Measurements from ENCODE around the gene CHCHD6. TPM values are rescaled to one million over a fixed set of nuclear protein-coding genes. Genes with fewer than 3 reads are reported as not detected.

CHCHD6 gene
- total RNA-seq, 1 experiment from 2014 or later = 36.3 TPM

- BruUV-seq (replicated peaks) = no TSS peak
- Histone ChIP-seq H3K79me2 (ENCODE audit: insufficient read depth, low read length) (no peaks in the 10 kb centered on the region), H3K27me3 (ENCODE audit: insufficient read depth, low read length) (no peaks in the 10 kb centered on the region), H3K36me3 (ENCODE audit: control insufficient read depth in 1 of 2, insufficient read depth in 2 of 2, low read length in 2 of 2) (no peaks in the 10 kb centered on the region), H4K20me1 (ENCODE audit: insufficient read depth) (no peaks in the 10 kb centered on the region; the same call in 1 of the 2 replicates), H3K9me2 (ENCODE audit: insufficient read depth) (no peaks in the 10 kb centered on the region), H2AFZ (ENCODE audit: low read depth, low read length, poor library complexity, severe bottlenecking) (no peak overlapping the region), H3K27ac (ENCODE audit: low read depth, low read length) (no peak overlapping the region), H3K4me3 (replicated peaks in 1 of 2; ENCODE audit: low read depth in 1 of 2, low read length in 2 of 2) (no peak overlapping the region), H3K4me2 (ENCODE audit: low read length) (no peak overlapping the region), H3K4me1 (ENCODE audit: control insufficient read depth in 1 of 2, insufficient read depth in 2 of 2, low read length in 2 of 2) (no peaks in the 10 kb centered on the region), H3K9ac (ENCODE audit: low read length) (no peak overlapping the region), H3K9me3 (ENCODE audit: control insufficient read depth in 1 of 2, insufficient read depth in 1 of 2, low read depth in 1 of 2, low read length in 2 of 2) (no peaks in the 10 kb centered on the region)
- ATAC-seq = no peak
- ChIA-PET CTCF (no interaction called here), RAD21 (ENCODE audit: low non-redundant PET in 1 of 2, low total read pairs in 2 of 2, uncharacterized antibody in 2 of 2, unreplicated experiment in 2 of 2) (no interaction called here), POLR2A (no interaction called here)
- TF ChIP-seq CEBPB (IDR thresholded peaks at IDR 0.05; ENCODE audit: low read depth) = no peak
- no peak for TF ChIP-seq YY1 (IDR thresholded peaks at IDR 0.05; ENCODE audit: extremely low read depth, insufficient replicate concordance, low read depth, low read length)
- DNase-seq (ENCODE audit: low read depth, low spot score) = no peak
- intact Hi-C loops (cut with micrococcal nuclease) = no loop called here
Measured at GRCh38 chr3:126867190-126867862, 163.3 kb downstream of the CHCHD6 start.

DNA sequence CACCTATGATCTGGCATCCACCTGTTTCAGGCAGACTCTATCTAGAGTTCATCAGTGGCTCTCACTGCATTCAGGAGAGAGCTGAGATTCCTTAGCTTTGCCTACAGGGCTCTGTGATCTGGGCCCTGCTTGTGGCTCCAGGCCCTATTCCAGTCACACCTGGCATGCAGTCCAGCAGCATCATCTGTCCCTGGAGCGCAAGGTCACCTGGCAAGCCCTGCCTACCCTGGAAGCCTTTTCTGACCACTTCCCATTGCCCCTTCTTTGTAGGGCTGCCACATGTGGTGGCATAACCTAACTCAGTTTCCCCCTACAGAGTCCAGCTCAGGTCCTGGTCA, 163.8 kb downstream of the CHCHD6 start:
- Histone ChIP-seq H3K4me1 (ENCODE audit: control insufficient read depth in 1 of 2, insufficient read depth in 2 of 2, low read length in 2 of 2) (no peaks in the 10 kb centered on the region), H4K20me1 (ENCODE audit: insufficient read depth) (no peaks in the 10 kb centered on the region; the same call in 1 of the 2 replicates), H3K9me2 (ENCODE audit: insufficient read depth) (no peaks in the 10 kb centered on the region), H3K36me3 (ENCODE audit: control insufficient read depth in 1 of 2, insufficient read depth in 2 of 2, low read length in 2 of 2) (no peaks in the 10 kb centered on the region), H2AFZ (ENCODE audit: low read depth, low read length, poor library complexity, severe bottlenecking) (no peak overlapping the region), H3K27me3 (ENCODE audit: insufficient read depth, low read length) (no peaks in the 10 kb centered on the region), H3K9me3 (ENCODE audit: control insufficient read depth in 1 of 2, insufficient read depth in 1 of 2, low read depth in 1 of 2, low read length in 2 of 2) (no peaks in the 10 kb centered on the region), H3K79me2 (ENCODE audit: insufficient read depth, low read length) (no peaks in the 10 kb centered on the region), H3K4me2 (ENCODE audit: low read length) (no peak overlapping the region), H3K4me3 (replicated peaks in 1 of 2; ENCODE audit: low read depth in 1 of 2, low read length in 2 of 2) (no peak overlapping the region), H3K27ac (ENCODE audit: low read depth, low read length) (no peak overlapping the region), H3K9ac (ENCODE audit: low read length) (no peak overlapping the region)
- DNase-seq (ENCODE audit: low read depth, low spot score) = no peak
- ChIA-PET POLR2A (no interaction called here), CTCF (no interaction called here), RAD21 (ENCODE audit: low non-redundant PET in 1 of 2, low total read pairs in 2 of 2, uncharacterized antibody in 2 of 2, unreplicated experiment in 2 of 2) (no interaction called here)
- no TSS peak for BruUV-seq (replicated peaks)
- no peak for ATAC-seq
- intact Hi-C loops (cut with micrococcal nuclease) = no loop called here
- no peak for TF ChIP-seq ELF1 (IDR thresholded peaks at IDR 0.05; ENCODE audit: borderline replicate concordance, low read depth)
- TF ChIP-seq POLR2A (IDR thresholded peaks at IDR 0.05; ENCODE audit: borderline replicate concordance, extremely low read depth, insufficient read depth, insufficient read length) = no peak
- TF ChIP-seq EZH2 (IDR thresholded peaks at IDR 0.05) = no peak
- no peak for TF ChIP-seq CEBPB (IDR thresholded peaks at IDR 0.05; ENCODE audit: low read depth)
- TF ChIP-seq SRF (IDR thresholded peaks at IDR 0.05; ENCODE audit: low read depth) = no peak
- TF ChIP-seq SP1 (IDR thresholded peaks at IDR 0.05; ENCODE audit: low read depth) = no peak
- TF ChIP-seq JUND (IDR thresholded peaks at IDR 0.05) = no peak
- no peak for TF ChIP-seq EZH2phosphoT487 (IDR thresholded peaks at IDR 0.05; ENCODE audit: borderline replicate concordance)
- TF ChIP-seq CTCF (IDR thresholded peaks at IDR 0.05 in 2 of 3, conservative IDR thresholded peaks at IDR 0.05 in 1 of 3; ENCODE audit: borderline replicate concordance in 1 of 3, insufficient read depth in 1 of 3, low read depth in 2 of 3, low read length in 2 of 3) = no peak
- TF ChIP-seq, protein P1, sequence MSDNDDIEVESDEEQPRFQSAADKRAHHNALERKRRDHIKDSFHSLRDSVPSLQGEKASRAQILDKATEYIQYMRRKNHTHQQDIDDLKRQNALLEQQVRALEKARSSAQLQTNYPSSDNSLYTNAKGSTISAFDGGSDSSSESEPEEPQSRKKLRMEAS (IDR thresholded peaks at IDR 0.05) = no peak

Measured in HCT116 (cell line).